NCI-H2196 treated with DMSO at 0.1 percent for 48 hours (cell line): ENCODE measurements around the gene GPX4.

Experiments used
- DNase-seq: peaks from one replicate; lab custom pipeline; 2025; ENCODE audit not compliant: unreplicated experiment; lab: John Stamatoyannopoulos, UW

The GPX4 gene

DNA sequence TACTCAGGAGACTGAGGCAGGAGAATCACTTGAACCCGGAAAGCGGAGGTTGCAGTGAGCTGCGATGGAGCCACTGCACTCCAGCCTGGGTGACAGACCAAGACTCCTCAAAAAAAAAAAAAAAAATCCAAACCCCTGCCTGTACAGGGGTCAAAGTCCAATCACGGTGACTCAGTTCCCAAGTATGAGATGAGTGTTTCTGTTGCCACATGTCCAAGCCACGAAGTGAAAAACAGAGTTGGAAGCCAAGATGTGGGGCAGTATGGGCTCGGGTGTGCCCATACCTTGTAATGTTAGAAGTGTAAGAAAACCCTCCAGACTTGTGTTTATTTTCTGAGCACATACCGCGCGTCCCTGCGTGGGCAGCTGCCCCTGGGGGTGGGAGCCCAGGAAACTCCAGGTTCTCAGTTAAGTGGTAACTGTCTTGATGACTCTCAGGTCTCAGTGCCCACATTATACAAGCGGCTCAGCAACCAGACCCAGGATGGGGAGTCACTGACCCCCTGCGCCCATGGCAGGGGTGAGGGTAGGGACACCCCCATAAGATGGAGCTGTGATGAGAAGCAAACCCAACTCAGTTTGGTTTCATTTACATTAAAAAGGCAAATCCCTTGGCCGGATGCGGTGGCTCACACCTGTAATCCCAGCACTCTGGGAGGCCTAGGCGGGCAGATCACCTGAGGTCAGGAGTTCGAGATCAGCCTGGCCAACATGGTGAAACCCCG, 1.2 kb upstream of the GPX4 start:
- no peak for DNase-seq

DNA sequence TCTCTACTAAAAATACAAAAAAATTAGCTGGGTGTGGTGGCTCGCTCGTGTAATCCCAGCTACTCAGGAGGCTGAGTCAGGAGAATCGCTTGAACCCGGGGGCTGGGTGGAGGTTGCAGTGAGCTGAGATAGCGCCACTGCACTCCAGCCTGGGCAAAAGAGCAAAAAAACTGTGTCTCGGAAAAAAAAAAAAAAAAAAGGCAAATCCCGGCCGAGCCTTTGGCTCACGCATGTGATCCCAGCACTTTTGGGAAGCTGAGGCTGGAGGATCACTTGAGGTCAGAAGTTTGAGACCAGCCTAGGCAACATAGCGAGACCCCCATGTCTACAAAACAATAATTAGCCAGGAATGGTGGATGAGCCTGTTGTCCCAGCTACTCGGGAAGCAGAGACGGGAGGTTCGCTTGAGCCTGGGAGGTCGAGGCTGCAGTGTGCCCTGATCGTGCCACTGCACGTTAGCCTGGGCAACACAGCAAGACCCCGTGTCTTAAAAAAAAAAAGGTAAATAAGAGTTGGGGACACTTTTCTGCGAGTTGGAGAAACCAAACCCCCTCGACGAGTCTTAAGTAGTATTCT, 574 bp upstream of the GPX4 start:
- no peak for DNase-seq

DNA sequence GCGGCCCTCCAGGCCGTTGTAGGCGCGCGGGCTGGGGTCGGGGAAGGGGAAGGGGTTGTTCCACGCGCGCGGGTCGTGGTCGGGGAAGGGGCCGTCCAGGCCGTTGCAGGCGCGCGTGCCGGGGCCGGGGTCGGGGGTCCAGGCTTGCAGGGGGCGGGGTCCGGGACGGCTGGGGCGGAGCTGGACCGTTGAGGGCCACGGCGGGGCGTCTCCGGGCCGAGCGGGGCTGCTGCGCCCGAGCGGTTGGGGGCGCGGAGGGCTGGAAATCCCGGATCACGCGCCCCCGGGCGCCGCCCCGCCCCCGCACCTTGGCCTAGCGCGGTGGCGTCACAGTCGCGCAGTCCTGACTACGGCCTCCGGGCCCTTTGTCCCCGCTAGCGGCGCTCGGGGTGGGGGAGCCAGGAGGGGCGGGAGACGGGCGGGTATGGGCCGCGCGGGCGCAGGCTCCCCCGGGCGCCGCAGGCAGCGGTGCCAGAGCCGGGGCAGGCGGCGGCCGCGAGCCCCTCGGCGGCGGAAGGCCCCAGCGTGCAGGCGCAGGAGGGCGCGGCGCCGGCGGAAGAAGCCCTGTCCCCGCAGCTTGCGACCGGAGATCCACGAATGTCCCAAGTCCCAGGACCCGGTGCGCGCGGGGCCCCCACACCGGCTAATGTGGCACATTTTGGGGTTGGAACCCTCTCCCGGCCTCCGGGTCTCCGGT, 665 bp downstream of the GPX4 start:
- DNase-seq = peak; percentile 47

DNA sequence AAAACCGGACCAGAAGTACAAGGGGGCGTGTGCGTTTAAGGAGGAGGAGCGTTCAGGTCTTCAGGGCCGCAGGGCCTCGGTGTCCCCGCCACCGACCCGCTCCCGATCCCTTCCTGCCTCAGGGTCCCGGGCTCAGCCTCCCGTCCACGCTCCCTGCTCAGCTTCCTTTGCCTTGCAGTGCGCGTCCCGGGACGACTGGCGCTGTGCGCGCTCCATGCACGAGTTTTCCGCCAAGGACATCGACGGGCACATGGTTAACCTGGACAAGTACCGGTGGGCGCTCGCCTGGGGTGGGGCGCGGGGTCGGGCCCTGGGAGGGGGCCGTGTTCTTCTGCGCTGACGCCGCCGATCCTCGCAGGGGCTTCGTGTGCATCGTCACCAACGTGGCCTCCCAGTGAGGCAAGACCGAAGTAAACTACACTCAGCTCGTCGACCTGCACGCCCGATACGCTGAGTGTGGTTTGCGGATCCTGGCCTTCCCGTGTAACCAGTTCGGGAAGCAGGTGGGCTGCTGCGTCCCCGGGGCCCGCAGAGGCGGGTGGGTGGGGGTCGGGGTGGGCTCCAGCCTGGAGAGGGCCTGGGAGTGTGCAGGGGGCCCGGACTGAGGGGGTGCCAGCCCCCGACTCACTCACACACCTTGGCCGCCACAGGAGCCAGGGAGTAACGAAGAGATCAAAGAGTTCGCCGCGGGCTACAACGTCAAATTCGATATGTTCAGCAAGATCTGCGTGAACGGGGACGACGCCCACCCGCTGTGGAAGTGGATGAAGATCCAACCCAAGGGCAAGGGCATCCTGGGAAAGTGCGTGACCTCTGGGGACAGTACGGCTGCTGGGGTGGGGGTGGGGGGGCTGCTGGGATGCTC, 1.4 kb downstream of the GPX4 start:
- DNase-seq = no peak

DNA sequence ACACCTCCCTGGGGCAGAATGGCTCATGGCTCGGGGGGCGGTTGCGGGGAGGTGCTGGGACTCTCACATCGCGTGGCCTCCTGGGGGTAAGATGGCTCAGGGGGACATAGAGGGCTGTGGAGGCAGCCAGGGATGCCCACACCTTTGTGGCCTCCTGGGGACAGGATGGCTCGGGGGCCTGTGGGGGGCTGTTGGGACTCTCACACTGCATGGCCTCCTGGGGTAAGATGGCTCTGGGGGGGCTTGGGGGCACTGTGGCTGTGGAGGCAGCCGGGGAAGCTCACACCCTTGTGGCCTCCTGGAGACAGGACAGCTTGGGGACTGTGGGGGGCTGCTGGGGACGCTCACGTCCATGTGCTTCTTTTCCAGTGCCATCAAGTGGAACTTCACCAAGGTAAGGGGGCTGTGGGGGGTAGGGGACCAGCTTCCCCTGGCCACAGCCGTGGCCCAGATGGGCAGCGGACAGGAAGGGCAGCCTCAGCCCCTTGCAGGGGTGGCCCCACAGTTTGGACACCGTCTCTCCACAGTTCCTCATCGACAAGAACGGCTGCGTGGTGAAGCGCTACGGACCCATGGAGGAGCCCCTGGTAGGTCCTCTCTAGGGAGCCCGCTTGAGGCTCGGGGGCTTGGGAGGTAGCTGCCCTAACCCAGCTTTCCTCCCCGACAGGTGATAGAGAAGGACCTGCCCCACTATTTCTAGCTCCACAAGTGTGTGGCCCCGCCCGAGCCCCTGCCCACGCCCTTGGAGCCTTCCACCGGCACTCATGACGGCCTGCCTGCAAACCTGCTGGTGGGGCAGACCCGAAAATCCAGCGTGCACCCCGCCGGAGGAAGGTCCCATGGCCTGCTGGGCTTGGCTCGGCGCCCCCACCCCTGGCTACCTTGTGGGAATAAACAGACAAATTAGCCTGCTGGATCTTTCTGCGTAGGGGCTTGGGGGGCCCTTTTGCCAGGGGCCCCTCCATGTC, 2.4 kb downstream of the GPX4 start:
- no peak for DNase-seq

DNA sequence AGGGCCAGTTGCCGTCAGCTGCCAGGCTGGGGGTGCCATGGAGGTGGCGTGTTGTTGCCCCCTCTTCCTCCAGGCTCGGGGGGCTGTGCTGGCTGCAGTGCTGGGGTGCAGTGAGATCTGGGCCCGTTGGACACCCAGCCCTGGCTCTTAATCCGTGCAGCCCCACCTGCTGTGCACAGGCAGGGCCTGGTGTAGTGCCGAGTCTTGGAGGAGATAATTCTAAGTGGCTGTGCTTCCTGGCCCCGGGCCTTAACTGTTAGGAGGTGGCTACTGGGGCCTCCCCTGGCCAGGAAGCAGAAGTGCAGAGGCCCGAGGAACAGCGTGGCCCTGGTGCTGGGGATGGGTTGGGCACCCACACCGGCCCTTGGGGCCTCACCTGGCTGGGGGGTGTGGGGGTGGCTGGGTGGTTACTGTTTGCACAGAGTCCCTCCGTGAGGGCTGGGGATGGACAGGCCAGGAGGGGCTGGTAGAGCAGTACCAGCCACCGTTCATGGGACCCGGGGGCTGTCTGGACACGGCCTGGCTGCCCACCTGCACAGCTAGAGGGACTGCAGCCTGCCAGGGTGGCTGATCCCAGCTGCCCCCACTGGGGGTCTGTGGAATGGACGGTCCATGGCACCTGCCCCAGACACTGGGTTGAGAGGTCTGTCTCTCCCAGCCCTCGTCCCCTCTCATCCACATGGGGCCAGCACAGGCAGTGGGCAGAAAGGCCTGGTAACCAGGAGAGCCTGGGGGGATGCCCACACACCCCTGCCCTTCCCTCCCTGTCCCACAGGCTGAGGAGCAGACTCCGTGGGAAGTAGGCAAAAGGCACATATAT, 3.3 kb downstream of the GPX4 start:
- DNase-seq = no peak

DNA sequence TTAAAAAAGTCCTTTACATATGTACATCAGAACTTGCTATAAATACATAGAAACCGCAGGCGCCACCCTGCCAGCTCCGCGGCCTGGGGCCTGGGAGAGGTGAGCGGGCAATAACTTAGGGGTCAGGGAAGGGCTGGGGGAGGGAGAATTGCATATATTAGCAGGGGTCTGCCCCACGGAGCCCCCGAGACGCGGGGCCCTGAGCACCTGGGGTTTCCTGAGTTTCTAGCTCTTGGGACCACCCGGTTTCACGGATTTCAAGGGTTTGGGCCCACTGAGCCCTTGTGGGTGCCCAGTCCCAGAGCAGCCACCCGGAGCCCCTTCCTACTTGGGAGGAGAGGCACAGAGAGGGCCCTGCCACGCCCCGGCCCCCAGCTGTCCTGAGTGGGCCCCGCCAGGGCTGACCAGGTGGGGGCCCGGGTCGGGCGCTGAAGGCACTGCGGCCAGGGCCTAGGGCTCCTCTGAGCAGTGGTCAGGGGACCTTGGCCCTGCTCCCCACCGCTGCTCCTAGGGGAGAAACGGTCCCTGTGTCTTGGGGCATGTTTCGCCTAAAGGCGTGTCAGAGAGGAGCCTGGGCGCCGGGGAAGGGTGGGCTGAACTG, 4.0 kb downstream of the GPX4 start:
- no peak for DNase-seq

DNA sequence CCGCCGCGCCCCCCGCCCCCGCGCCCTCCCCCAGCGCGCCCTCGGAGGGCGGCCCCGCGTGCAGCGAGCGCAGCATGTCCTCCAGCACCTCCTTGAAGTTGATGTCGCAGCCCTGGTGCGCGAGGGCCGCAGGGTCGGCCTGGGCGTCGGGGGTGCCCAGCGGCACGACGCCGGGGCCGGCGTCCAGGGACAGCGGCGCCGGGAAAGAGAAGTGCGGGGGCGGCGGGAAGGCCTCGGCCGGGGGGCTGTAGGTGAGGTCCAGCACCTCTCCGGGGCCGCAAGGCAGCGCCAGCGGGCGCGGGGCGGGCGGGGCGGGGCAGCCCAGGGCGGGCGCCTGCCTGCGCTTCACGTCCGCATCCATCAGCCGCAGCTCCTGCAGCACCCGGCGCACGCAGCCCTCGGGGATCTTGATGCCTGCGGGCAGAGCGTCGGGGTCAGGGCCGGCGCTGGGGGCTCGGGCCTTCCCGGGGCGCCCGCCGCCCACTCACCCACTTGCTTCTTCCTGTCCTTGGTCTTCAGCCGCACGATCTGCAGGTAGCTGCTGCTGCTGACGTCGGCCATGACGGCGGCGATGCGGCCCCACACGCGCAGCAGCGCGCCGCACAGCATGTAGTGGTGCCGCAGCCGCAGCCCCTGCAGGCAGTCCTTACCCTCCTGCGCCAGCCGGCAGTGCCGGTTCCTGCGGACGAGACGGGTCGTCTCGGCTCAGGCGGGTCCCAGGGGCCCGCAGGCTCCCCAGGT, 4.7 kb downstream of the GPX4 start:
- no peak for DNase-seq

DNA sequence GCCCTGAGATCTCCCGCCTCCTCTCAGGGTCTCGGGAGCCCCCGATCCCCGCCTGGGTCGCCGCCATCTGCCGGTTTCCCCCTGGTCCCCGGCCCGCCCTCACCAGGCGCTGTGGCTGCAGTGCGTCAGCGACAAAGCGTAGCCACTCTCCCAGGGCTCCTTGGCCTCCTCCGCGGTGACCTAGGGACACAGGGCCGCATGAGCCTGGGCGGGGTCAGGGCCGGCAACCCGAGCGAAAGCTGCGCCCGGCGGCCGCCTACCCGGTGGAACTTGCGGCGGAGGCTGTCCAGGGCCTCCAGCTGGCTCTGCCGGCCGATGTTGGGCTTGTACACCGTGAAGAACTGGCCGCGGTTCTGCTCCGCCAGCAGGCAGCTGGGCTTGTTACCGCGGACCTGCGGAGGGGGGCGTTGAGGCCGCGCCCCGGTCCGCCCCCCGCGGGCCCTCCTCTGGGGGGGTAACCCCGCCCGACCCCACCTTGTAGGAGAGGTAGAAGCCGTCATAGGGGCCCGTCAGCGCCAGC, 5.3 kb downstream of the GPX4 start:
- DNase-seq = no peak

DNA sequence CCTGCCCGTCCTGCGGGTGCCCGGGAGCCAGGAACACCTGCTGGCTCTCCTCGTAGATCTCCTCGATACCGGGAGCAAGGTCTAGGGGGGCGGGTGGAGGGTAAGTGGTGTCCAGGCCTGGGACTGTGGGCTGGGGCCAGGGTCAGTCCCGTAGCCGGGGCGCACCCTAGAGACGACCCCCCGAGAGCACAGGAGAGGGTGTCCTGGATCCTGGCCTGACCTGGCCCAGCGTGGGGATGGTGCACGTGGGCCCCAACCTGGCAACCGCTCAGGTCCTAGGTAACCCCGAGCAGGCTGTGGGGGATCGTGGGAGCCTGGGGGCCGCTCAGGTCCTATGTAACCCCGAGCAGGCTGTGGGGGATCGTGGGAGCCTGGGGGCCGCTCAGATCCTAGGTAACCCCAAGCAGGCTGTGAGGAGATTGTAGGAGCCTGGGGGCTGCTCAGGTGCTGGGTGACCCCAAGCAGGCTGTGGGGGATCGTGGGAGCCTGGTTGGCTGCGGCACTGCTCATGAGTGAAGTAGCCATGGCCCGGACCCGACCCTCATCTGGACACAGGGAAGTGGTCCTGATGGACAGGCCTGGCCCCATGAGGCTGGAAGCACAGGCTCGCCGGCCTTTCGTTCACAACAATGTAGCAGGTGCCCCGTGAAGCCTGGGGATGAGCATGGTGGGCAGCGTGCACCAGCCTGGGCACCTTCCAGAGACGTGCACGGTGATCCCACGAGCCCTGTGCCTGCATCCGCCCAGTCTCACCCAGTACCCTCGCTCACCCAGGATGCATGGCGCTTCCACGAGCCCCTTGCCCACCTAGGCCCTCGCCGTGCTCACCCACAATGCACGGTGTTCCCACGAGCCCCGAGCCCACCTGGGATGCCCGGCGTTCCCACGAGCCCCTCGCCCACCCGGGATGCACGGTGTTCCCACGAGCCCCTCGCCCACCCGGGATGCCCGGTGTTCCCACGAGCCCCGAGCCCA, 6.2 kb downstream of the GPX4 start:
- DNase-seq = no peak

DNA sequence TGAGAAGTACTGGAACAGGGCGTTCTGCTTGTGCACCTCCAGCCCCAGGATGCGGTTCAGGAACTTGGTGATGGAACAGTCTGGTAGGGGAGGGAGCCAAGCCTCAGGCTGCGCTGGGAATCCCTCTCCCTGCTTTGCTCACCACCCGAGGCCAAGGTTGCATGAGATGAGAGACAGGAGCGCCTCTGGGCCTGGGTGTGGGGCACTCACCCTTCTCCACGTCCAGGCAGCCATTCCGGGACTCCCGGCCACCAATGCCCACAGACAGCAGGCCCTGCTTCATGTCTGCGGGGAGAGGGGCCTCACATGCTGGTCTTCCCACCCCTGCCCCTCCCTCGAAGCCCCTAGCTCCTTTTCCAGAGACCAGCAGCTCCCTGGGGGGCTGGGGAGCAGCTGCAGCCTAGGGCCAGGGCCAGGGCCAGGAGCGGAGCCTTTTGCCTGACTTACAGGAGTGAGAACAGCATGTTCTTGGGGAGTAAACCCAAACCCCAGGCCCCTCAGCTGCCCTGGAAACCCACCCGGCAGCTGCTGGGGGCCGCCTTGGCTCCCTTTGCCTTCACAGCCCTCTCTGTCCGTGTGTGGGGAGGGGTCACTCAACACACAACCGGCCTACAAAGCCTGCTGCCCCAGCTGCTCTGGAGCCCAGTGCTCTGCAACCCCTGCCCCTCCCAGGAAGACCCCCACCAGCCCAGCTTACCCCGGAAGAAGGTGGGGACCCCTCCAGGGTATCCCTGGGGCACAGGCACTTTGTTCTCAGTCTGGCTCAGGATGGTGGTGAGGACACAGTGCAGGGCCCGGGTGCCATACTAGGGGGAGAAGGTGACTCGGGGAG, 7.2 kb downstream of the GPX4 start:
- DNase-seq = no peak

DNA sequence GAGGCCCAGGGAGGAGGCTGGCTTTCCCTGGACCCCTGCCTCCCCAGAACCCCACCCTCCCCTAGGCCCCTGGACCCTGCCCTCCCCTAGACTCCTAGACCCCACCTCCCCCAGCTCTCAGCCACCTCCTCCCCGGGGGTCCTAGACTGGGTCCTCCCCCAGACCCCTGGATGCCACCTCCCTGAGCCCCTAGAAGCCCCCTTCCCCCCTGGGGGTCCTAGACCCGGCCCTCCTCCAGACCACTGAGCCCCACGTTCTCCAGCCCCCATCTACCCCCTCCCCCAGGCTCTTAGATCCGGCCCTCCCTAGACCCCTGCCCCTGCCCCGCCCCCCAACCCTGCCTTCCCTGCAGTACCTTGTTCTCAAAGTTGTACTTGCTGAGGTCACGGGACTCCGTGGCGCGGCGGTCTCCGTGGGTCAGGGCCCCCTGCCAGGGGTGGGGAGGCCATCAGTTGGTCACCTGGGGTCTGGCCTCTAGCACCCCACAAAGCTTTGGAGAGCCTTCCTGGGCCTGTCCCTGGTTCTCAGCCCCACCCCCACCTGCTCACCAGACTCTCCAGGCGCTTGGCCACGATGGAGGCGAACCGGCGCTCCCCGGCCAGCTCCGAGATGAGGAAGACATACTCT, 8.0 kb downstream of the GPX4 start:
- no peak for DNase-seq

DNA sequence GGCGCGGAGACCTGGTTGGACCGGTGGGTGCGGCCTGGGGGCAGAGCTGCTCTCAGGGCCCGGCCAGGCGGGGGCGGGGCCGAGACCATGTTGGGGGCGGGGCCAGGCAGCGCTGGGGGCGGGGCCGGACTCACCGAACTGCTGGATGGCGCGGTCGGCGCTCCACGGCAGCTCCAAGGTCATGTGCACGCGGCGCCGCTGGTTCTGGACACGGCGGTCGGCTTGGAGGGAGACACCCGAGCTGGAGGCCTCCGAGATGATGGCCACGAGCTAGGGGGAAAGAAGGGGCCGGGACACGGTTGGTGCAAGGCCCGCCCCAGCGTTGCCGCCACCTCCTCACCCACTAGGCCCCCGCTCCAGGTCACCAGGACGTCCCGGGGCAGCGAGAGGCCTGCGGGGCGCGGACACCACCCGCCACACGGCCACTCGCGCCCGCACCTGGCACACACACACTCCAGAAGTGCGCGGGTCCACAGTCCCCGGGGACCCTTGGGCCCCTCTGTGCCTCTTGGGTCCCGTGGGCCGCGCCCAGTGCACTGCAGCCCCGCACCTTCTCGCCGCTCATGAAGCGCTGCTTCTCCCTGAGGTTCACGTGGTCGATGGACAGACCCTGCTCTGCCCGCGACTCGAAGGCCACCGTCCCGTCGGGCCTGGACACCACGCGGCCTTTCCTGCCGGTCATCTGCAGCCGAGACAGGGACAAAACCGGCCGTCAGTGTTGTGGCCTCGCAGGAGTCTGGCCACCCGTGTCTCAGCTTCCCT, 8.7 kb downstream of the GPX4 start:
- DNase-seq = no peak

DNA sequence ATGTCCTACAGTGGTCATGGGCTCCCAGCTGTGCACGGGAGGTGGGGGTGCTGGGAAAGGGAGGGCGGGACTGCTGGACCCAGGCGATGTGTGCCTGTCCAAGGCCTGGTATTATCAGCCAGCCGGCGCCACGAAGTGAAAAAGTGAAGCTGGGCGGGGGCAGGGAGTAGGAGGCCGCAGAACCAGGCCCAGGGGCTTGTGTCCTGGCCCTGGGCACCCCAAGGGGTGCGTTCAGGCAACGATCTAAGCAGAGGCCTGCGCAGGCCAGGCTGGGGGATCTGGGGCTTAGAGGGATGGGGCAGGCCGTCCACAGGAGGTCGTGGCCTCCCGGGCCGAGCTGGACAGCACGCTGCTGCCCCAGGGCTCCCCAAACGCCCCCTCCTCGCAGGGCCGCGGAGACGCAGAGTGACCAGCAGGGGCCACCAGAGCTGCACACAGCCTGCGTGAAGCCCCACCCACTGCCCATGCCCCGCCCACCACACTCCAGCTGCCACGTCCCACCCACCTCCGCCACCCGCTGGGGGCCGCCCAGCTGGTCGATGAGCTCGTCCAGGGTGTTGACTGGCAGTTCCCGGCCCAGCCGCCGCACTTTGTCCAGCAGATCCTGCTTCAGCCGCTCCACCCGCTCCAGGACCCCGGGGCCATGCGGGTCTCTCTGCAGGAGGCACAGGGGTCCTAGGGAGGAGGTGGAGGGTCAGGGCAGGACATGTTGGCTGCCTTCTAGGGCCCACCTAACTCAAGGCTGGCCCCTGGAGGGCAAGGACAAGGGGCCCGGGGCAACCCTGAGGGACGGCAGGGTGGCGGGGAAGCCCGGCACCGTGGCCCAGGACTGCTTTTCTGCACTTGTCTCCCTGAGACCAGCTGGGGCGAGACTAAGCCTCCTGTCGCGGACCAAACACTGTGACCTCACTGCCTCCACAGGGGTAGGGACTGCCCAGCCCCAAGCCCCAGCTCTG, 9.5 kb downstream of the GPX4 start:
- DNase-seq = peak; percentile 85
